GM03348 (cell line): Measurements from ENCODE around the gene TPD52L2.
"Not testable (repeated sequence)": the region's sequence is repeated elsewhere in the genome, so short reads cannot be mapped to it uniquely, and the experiment has no call there.

Source experiments
- DNase-seq: peaks from one replicate; pipeline ENCODE4 v3.0.0; 2012; ENCODE audit warnings: low spot score

The TPD52L2 gene

GRCh38 chr20:63878899-63879663 lies 14.0 kb downstream of the TPD52L2 start:
- DNase-seq: no peak

GRCh38 chr20:63880901-63881300 lies 15.8 kb downstream of the TPD52L2 start:
- not testable (repeated sequence) for DNase-seq

GRCh38 chr20:63881451-63882226 lies 16.6 kb downstream of the TPD52L2 start:
- no peak for DNase-seq

GRCh38 chr20:63882257-63883200 lies 17.5 kb downstream of the TPD52L2 start:
- no peak for DNase-seq

GRCh38 chr20:63883201-63883593 lies 18.1 kb downstream of the TPD52L2 start:
- no peak for DNase-seq

- no peak for DNase-seq
These were observed 19.6 kb downstream of the TPD52L2 start for GRCh38 chr20:63884506-63885263.

GRCh38 chr20:63885264-63886053 lies 20.4 kb downstream of the TPD52L2 start:
- no peak for DNase-seq

- DNase-seq: no peak
These were observed 21.0 kb downstream of the TPD52L2 start for GRCh38 chr20:63886054-63886419.

- no peak for DNase-seq
These were observed 21.9 kb downstream of the TPD52L2 start for GRCh38 chr20:63886921-63887320.

GRCh38 chr20:63889241-63890200 lies 24.5 kb downstream of the TPD52L2 start:
- DNase-seq: no peak

- DNase-seq: no peak
These were observed 25.1 kb downstream of the TPD52L2 start for GRCh38 chr20:63890201-63890576.

GRCh38 chr20:63890616-63891015 lies 25.5 kb downstream of the TPD52L2 start:
- no peak for DNase-seq

GRCh38 chr20:63891061-63892002 lies 26.3 kb downstream of the TPD52L2 start:
- no peak for DNase-seq

GRCh38 chr20:63892402-63892801 lies 27.3 kb downstream of the TPD52L2 start:
- no peak for DNase-seq

- DNase-seq: no peak
These were observed 28.9 kb downstream of the TPD52L2 start for GRCh38 chr20:63893999-63894357.

- peak; percentile 100 for DNase-seq
These were observed 29.5 kb downstream of the TPD52L2 start, which contains the start of gene DNAJC5 for GRCh38 chr20:63894358-63895201. DNAJC5 (plus strand) TSS chr20:63895126; CDS start chr20:63928346, 33,220 bp downstream.

GRCh38 chr20:63895202-63895951 lies 30.3 kb downstream of the TPD52L2 start:
- DNase-seq: no peak
